HCT116 (cell line): ENCODE measurements around the gene PSRC1. TPM values are rescaled to one million over a fixed set of nuclear protein-coding genes. Genes with fewer than 3 reads are reported as not detected.

ENCODE experiments used
- ATAC-seq: fragments of 200-7000 bp; cut with Tn5 transposase; 2 replicates; pipeline ENCODE4 v1.9.1; 2020; ENCODE audit warnings: mild to moderate bottlenecking, moderate library complexity
- BruUV-seq: library from RNA; stranded (reverse); fragments of 400-500 nt; replicated peaks from 2 replicates; lab custom pipeline; 2021; lab: Mats Ljungman, UMichigan
- CTCF ChIA-PET: fragments of 300-600 bp; sonication (Branson Sonifier 250); formaldehyde crosslinking; loops from one replicate; lab custom pipeline; 2021; ENCODE audit warnings: antibody characterized with exemption; lab: Charles Lee
- POLR2A ChIA-PET: fragments of 300-600, 350-600 bp; sonication (Branson Sonifier 250); formaldehyde crosslinking; loops from one replicate; lab custom pipeline; 2021; ENCODE audit warnings: antibody characterized with exemption; lab: Charles Lee
- RAD21 ChIA-PET, 2 experiments: fragments of 300-600 bp; sonication (Branson Sonifier 250); formaldehyde crosslinking; loops; one replicate each; lab custom pipeline; 2023; ENCODE audit warnings: low total read pairs in 2 of 2; ENCODE audit not compliant: uncharacterized antibody in 2 of 2, unreplicated experiment in 2 of 2, low non-redundant PET in 1 of 2; lab: Charles Lee
- DNase-seq: peaks from one replicate; pipeline ENCODE4 v3.0.0-alpha.2; 2010; ENCODE audit warnings: low read depth, low spot score
- H2AFZ ChIP-seq: fragments of 200-600 bp; shearing (Covaris generic), sonication (generic); 2 replicates; pipeline ENCODE4 v1.6.1; 2017; ENCODE audit warnings: low read depth, mixed run types, mixed read lengths, antibody characterized with exemption, low read length; ENCODE audit not compliant: poor library complexity, severe bottlenecking
- H3K27ac ChIP-seq: 2 replicates; pipeline ENCODE4 v1.5.1; 2012; ENCODE audit warnings: low read depth, low read length
- H3K27me3 ChIP-seq: fragments of 200-600 bp; sonication (generic); 2 replicates; pipeline ENCODE4 v1.6.1; 2016; ENCODE audit warnings: mixed run types, low read length, mixed read lengths; ENCODE audit not compliant: insufficient read depth
- H3K36me3 ChIP-seq, 2 experiments: fragments of 200-500 bp in 1 of 2; fragments of 200-600 bp in 1 of 2; sonication (Bioruptor generic) in 1 of 2; sonication (generic) in 1 of 2; 2 replicates each; pipeline versions ENCODE4 v1.5.1 to v1.6.1; 2014 to 2016; ENCODE audit warnings: low read length in 2 of 2, inconsistent platforms in 1 of 2, mixed read lengths in 1 of 2, mixed run types in 1 of 2; ENCODE audit not compliant: insufficient read depth in 2 of 2, control insufficient read depth in 1 of 2
- H3K4me1 ChIP-seq, 2 experiments: fragments of 200-600 bp in 1 of 2; sonication (generic) in 1 of 2; 2 replicates each; pipeline versions ENCODE4 v1.5.1 to v1.6.1; 2012 to 2017; ENCODE audit warnings: low read length in 2 of 2, inconsistent platforms in 1 of 2, mild to moderate bottlenecking in 1 of 2, mixed read lengths in 1 of 2, mixed run types in 1 of 2, moderate library complexity in 1 of 2; ENCODE audit not compliant: insufficient read depth in 2 of 2, control insufficient read depth in 1 of 2
- H3K4me2 ChIP-seq: fragments of 200-600 bp; sonication (generic); 2 replicates; pipeline ENCODE4 v1.6.1; 2017; ENCODE audit warnings: mixed run types, low read length, mixed read lengths
- H3K4me3 ChIP-seq, 2 experiments: fragments of 200-600 bp in 1 of 2; sonication (generic) in 1 of 2; replicated peaks in 1 of 2; 2 replicates each; pipeline ENCODE4 v1.5.1; 2011 to 2016; ENCODE audit warnings: low read length in 2 of 2, control low read depth in 1 of 2, low read depth in 1 of 2, mild to moderate bottlenecking in 1 of 2, mixed read lengths in 1 of 2, mixed run types in 1 of 2
- H3K79me2 ChIP-seq: fragments of 200-600 bp; sonication (generic); 2 replicates; pipeline ENCODE4 v1.6.1; 2017; ENCODE audit warnings: mild to moderate bottlenecking, mixed run types, low read length, moderate library complexity, mixed read lengths; ENCODE audit not compliant: insufficient read depth
- H3K9ac ChIP-seq: fragments of 200-600 bp; sonication (generic); 2 replicates; pipeline ENCODE4 v1.6.1; 2016; ENCODE audit warnings: low read length, mixed read lengths
- H3K9me2 ChIP-seq: fragments of 200-600 bp; sonication (generic), shearing (Covaris generic); 2 replicates; pipeline ENCODE4 v1.6.1; 2017; ENCODE audit warnings: mixed run types, mild to moderate bottlenecking, moderate library complexity; ENCODE audit not compliant: insufficient read depth
- H3K9me3 ChIP-seq, 2 experiments: fragments of 200-500 bp in 1 of 2; fragments of 200-600 bp in 1 of 2; sonication (Bioruptor generic) in 1 of 2; sonication (generic) in 1 of 2; 2 replicates each; pipeline ENCODE4 v1.6.1; 2014 to 2017; ENCODE audit warnings: low read length in 2 of 2, mixed read lengths in 2 of 2, inconsistent platforms in 1 of 2, low read depth in 1 of 2, mild to moderate bottlenecking in 1 of 2, mixed run types in 1 of 2, moderate library complexity in 1 of 2; ENCODE audit not compliant: control insufficient read depth in 1 of 2, insufficient read depth in 1 of 2
- H4K20me1 ChIP-seq: fragments of 200-600 bp; sonication (generic), shearing (Covaris generic); 2 replicates; pipeline ENCODE4 v1.6.1; 2017; ENCODE audit warnings: mixed run types, mild to moderate bottlenecking, moderate library complexity; ENCODE audit not compliant: insufficient read depth
- ATF3 ChIP-seq: IDR thresholded peaks from 2 replicates; pipeline ENCODE4 v1.6.1; 2012
- CBX3 ChIP-seq: IDR thresholded peaks from 2 replicates; pipeline ENCODE4 v1.6.1; 2012; ENCODE audit warnings: low read depth
- CEBPB ChIP-seq: IDR thresholded peaks from 2 replicates; pipeline ENCODE4 v1.6.1; 2012; ENCODE audit warnings: low read depth
- CTCF ChIP-seq, 3 experiments: fragments of 200-600 bp in 1 of 3; sonication (generic) in 1 of 3; IDR thresholded peaks in 2 of 3; conservative IDR thresholded peaks in 1 of 3; 2 replicates each; pipeline ENCODE4 v1.5.1; 2012 to 2017; ENCODE audit warnings: low read depth in 2 of 3, low read length in 2 of 3, antibody characterized with exemption in 1 of 3, borderline replicate concordance in 1 of 3, control low read depth in 1 of 3, mild to moderate bottlenecking in 1 of 3, mixed read lengths in 1 of 3, mixed run types in 1 of 3, moderate library complexity in 1 of 3; ENCODE audit not compliant: insufficient read depth in 1 of 3
- EGR1 ChIP-seq: IDR thresholded peaks from 2 replicates; pipeline ENCODE4 v1.6.1; 2012; ENCODE audit warnings: low read depth
- EZH2phosphoT487 ChIP-seq: fragments of 200-600 bp; IDR thresholded peaks from 2 replicates; pipeline ENCODE4 v1.6.1; 2018; ENCODE audit warnings: antibody characterized with exemption, borderline replicate concordance
- FOSL1 ChIP-seq: IDR thresholded peaks from 2 replicates; pipeline ENCODE4 v1.6.1; 2012; ENCODE audit warnings: low read depth
- POLR2A ChIP-seq: IDR thresholded peaks from 2 replicates; pipeline ENCODE4 v1.7.0; 2011; ENCODE audit warnings: borderline replicate concordance; ENCODE audit not compliant: insufficient read depth, insufficient read length; ENCODE audit errors: extremely low read depth
- RAD21 ChIP-seq: IDR thresholded peaks from 2 replicates; pipeline ENCODE4 v1.6.1; 2012; ENCODE audit warnings: low read depth, mild to moderate bottlenecking
- REST ChIP-seq: IDR thresholded peaks from 2 replicates; pipeline ENCODE4 v1.6.1; 2012; ENCODE audit warnings: low read depth
- SIN3A ChIP-seq: IDR thresholded peaks from 2 replicates; pipeline ENCODE4 v1.6.1; 2012; ENCODE audit warnings: low read depth
- SP1 ChIP-seq: IDR thresholded peaks from 2 replicates; pipeline ENCODE4 v1.6.1; 2012; ENCODE audit warnings: low read depth
- SRF ChIP-seq: IDR thresholded peaks from 2 replicates; pipeline ENCODE4 v1.6.1; 2012; ENCODE audit warnings: low read depth
- TCF7L2 ChIP-seq: IDR thresholded peaks from 2 replicates; pipeline ENCODE4 v1.7.0; 2011; ENCODE audit warnings: borderline replicate concordance, inconsistent platforms; ENCODE audit not compliant: insufficient read depth, insufficient read length; ENCODE audit errors: extremely low read depth
- YY1 ChIP-seq: IDR thresholded peaks from 2 replicates; pipeline ENCODE4 v1.6.1; 2011; ENCODE audit warnings: low read length, low read depth, moderate library complexity, mild to moderate bottlenecking; ENCODE audit not compliant: insufficient replicate concordance; ENCODE audit errors: extremely low read depth
- ZBTB33 ChIP-seq: IDR thresholded peaks from 2 replicates; pipeline ENCODE4 v1.6.1; 2011; ENCODE audit warnings: mild to moderate bottlenecking, low read length, moderate library complexity; ENCODE audit not compliant: insufficient replicate concordance; ENCODE audit errors: extremely low read depth
- intact Hi-C: fragments of 100-400 bp; cut with micrococcal nuclease; formaldehyde crosslinking; loops from 2 replicates; pipeline ENCODE4 v1.10.0; 2022
- total RNA-seq: library from RNA; stranded (reverse); gene quantifications from one replicate; pipeline ENCODE4 v1.2.1, GENCODE V29; 2021; ENCODE audit not compliant: unreplicated experiment

PSRC1 gene
- total RNA-seq, 1 experiment from 2014 or later, result 44.8 TPM

- BruUV-seq, result no TSS peak
- POLR2A ChIA-PET, result no interaction called here
- no peak overlapping the region for H3K27ac ChIP-seq
Observed at GRCh38 chr1:109266965-109267364, 16.0 kb downstream of the PSRC1 start.

More at GRCh38 chr1:109266965-109267364, 16.0 kb downstream of the PSRC1 start:
- ATAC-seq (no peak), DNase-seq (no peak)
- Histone ChIP-seq H2AFZ (no peak overlapping the region), H3K9ac (no peak overlapping the region), H3K27me3 (no peaks in the 10 kb centered on the region), H3K9me3 (no peaks in the 10 kb centered on the region), H3K4me1 (peaks cover 0 to 9% of the 10 kb centered on the region in 2 experiments; a peak in 2 of 4 replicates), H4K20me1 (no peaks in the 10 kb centered on the region), H3K4me3 (no peak overlapping the region), H3K79me2 (no peaks in the 10 kb centered on the region), H3K4me2 (no peak overlapping the region), H3K36me3 (peaks cover 0 to 6% of the 10 kb centered on the region in 2 experiments; a peak in 2 of 4 replicates), H3K9me2 (no peaks in the 10 kb centered on the region)
- RAD21 ChIA-PET, result interaction anchor here in 1 of 2 experiments (0.7 kb wide), 1 partner anchor 43 kb away, joined by 3 read pairs; no protein-coding TSS in a partner anchor
- intact Hi-C loops, result no loop called here
- CTCF ChIA-PET, result no interaction called here
- TF ChIP-seq SIN3A (no peak), CEBPB (no peak), POLR2A (no peak), CBX3 (no peak), TCF7L2 (no peak), SRF (no peak), REST (no peak), CTCF (IDR thresholded peaks at IDR 0.05 in 2 of 3, conservative IDR thresholded peaks at IDR 0.05 in 1 of 3; ENCODE audit: borderline replicate concordance in 1 of 3, insufficient read depth in 1 of 3, low read depth in 2 of 3, low read length in 2 of 3) (no peak), ZBTB33 (no peak), SP1 (no peak), RAD21 (no peak), ATF3 (no peak), EZH2phosphoT487 (no peak), EGR1 (no peak), FOSL1 (no peak), YY1 (no peak)
